Natural killer cell (primary cell): ENCODE measurements around the gene PLEKHA1. TPM values are rescaled to one million over a fixed set of nuclear protein-coding genes. Genes with fewer than 3 reads are reported as not detected.
A peak's percentile ranks its signal among the peaks of the same experiment; 100 is the strongest.

ENCODE experiments used
- ATAC-seq, 3 donors: fragments of 150-1000 bp in 2 of 3; fragments of 200-7000 bp in 1 of 3; cut with Tn5 transposase; 1 replicate in 1 of 3; 2 replicates in 2 of 3; pipeline ENCODE4 v1.10.0; 2021; ENCODE audit warnings: mild to moderate bottlenecking in 2 of 3, moderate library complexity in 2 of 3
- DNase-seq, 2 donors: peaks; one replicate each; pipeline versions ENCODE4 v3.0.0 to v3.0.0-alpha.2; 2013 to 2021; ENCODE audit warnings: mixed read lengths in 1 of 2
- H3K27ac ChIP-seq: one replicate; pipeline ENCODE4 v1.5.1; 2013; ENCODE audit warnings: mild to moderate bottlenecking, low read length
- H3K27me3 ChIP-seq: one replicate; pipeline ENCODE4 v1.6.1; 2013; ENCODE audit warnings: low read length; ENCODE audit not compliant: control insufficient read depth, insufficient read depth
- H3K36me3 ChIP-seq: one replicate; pipeline ENCODE4 v1.6.1; 2013; ENCODE audit warnings: low read length; ENCODE audit not compliant: control insufficient read depth, insufficient read depth
- H3K4me1 ChIP-seq: one replicate; pipeline ENCODE4 v1.6.1; 2013; ENCODE audit warnings: low read length; ENCODE audit not compliant: control insufficient read depth, insufficient read depth
- H3K4me3 ChIP-seq: one replicate; pipeline ENCODE4 v1.5.1; 2013; ENCODE audit warnings: low read length
- H3K9me3 ChIP-seq: one replicate; pipeline ENCODE4 v1.6.1; 2013; ENCODE audit warnings: low read length; ENCODE audit not compliant: control insufficient read depth, insufficient read depth
- H3K27ac Mint-ChIP-seq, 2 donors: one replicate each; pipeline ENCODE4 v1.8.0; 2022; ENCODE audit warnings: mild to moderate bottlenecking in 2 of 2, mixed read lengths in 2 of 2, moderate library complexity in 1 of 2
- H3K27me3 Mint-ChIP-seq, 2 donors: one replicate each; pipeline ENCODE4 v1.8.0; 2022; ENCODE audit warnings: low read depth in 2 of 2, mixed read lengths in 2 of 2
- H3K36me3 Mint-ChIP-seq: one replicate; pipeline ENCODE4 v1.8.0; 2022; ENCODE audit warnings: mixed read lengths
- H3K4me1 Mint-ChIP-seq, 2 donors: one replicate each; pipeline ENCODE4 v1.8.0; 2022; ENCODE audit warnings: mixed read lengths in 2 of 2
- H3K4me3 Mint-ChIP-seq: one replicate; pipeline ENCODE4 v1.8.0; 2022; ENCODE audit warnings: mild to moderate bottlenecking, moderate library complexity, mixed read lengths
- H3K9me3 Mint-ChIP-seq, 2 donors: one replicate each; pipeline ENCODE4 v1.8.0; 2022; ENCODE audit warnings: mixed read lengths in 2 of 2
- CTCF ChIP-seq: fragments of 200-600 bp; IDR thresholded peaks from one replicate; pipeline ENCODE4 v1.8.0; 2022; ENCODE audit warnings: antibody characterized with exemption
- WGBS: methylation state at CpG from one replicate; pipeline ENCODE4 v1.1.7; 2013; ENCODE audit warnings: missing lambda C conversion rate; ENCODE audit not compliant: insufficient coverage; 5-methylcytosine and 5-hydroxymethylcytosine counted together
- intact Hi-C: fragments of 100-400 bp; cut with micrococcal nuclease; formaldehyde crosslinking; loops from one replicate; pipeline ENCODE4 v1.14.2; 2022
- total RNA-seq, 4 donors: library from RNA; stranded (reverse); fragments of 120-200 nt in 1 of 4; gene quantifications; one replicate each; pipeline versions ENCODE4 v1.2.3 to v1.2.4, GENCODE V29; 2013 to 2022

The PLEKHA1 gene
- total RNA-seq, 3 donors from 2014 or later (not counting 1 experiment from before 2014, with no cell fraction given), result 45.9 to 64.6 (median 56.1) TPM

GRCh38 chr10:122363722-122364463, 10.6 kb upstream of the PLEKHA1 start:
- TF ChIP-seq CTCF, result no peak
- H3K4me1 ChIP-seq, result no peaks in the 10 kb centered on the region
- 90% methylated on average over 6 of the region's 6 CpGs for WGBS
- DNase-seq (no peak), ATAC-seq (no peak)
- no peaks in the 10 kb centered on the region for H3K9me3 ChIP-seq
- no peaks in the 10 kb centered on the region for H3K36me3 ChIP-seq
- intact Hi-C loops, result no loop called here
- Mint-ChIP-seq H3K27ac (no peak overlapping the region), H3K9me3 (no peaks in the 10 kb centered on the region), H3K36me3 (peaks cover under 1% of the 10 kb centered on the region), H3K27me3 (peaks cover 16 to 23% of the 10 kb centered on the region in 2 donors), H3K4me3 (no peak overlapping the region), H3K4me1 (peaks cover 0 to 9% of the 10 kb centered on the region in 2 donors)
- H3K4me3 ChIP-seq, result no peak overlapping the region
- no peaks in the 10 kb centered on the region for H3K27me3 ChIP-seq
- no peak overlapping the region for H3K27ac ChIP-seq

GRCh38 chr10:122368502-122369254, 5.8 kb upstream of the PLEKHA1 start:
- no peak overlapping the region for H3K27ac ChIP-seq
- H3K4me3 ChIP-seq, result no peak overlapping the region
- H3K4me3 Mint-ChIP-seq, result no peak overlapping the region
- no peaks in the 10 kb centered on the region for H3K9me3 ChIP-seq
- no peak for ATAC-seq
- H3K27me3 Mint-ChIP-seq, result peaks cover 28 to 31% of the 10 kb centered on the region in 2 donors
- no peak overlapping the region for H3K27ac Mint-ChIP-seq
- TF ChIP-seq CTCF, result no peak
- H3K36me3 ChIP-seq, result no peaks in the 10 kb centered on the region
- peaks cover 1% of the 10 kb centered on the region for H3K4me1 ChIP-seq
- peaks cover 9 to 14% of the 10 kb centered on the region in 2 donors for H3K4me1 Mint-ChIP-seq
- H3K36me3 Mint-ChIP-seq, result no peaks in the 10 kb centered on the region
- DNase-seq, result no peak
- no peaks in the 10 kb centered on the region for H3K27me3 ChIP-seq
- 84% methylated on average over 13 of the region's 13 CpGs for WGBS
- H3K9me3 Mint-ChIP-seq, result no peaks in the 10 kb centered on the region
- intact Hi-C loops, result no loop called here

- Histone ChIP-seq H3K27me3 (no peaks in the 10 kb centered on the region), H3K9me3 (no peaks in the 10 kb centered on the region), H3K27ac (no peak overlapping the region), H3K4me3 (no peak overlapping the region), H3K4me1 (peaks cover 8% of the 10 kb centered on the region), H3K36me3 (no peaks in the 10 kb centered on the region)
- H3K9me3 Mint-ChIP-seq, result no peaks in the 10 kb centered on the region
- peak overlapping the region; percentile 87 to 98 for H3K27ac Mint-ChIP-seq
- intact Hi-C loops, result no loop called here
- no peak for ATAC-seq
- DNase-seq, result no peak
- WGBS, result 93% methylated on average over 4 of the region's 4 CpGs
- TF ChIP-seq CTCF, result no peak
- H3K4me3 Mint-ChIP-seq, result peak overlapping the region; percentile 91
- no peaks in the 10 kb centered on the region for H3K36me3 Mint-ChIP-seq
- H3K27me3 Mint-ChIP-seq, result peaks cover 14 to 17% of the 10 kb centered on the region in 2 donors
- H3K4me1 Mint-ChIP-seq, result peaks cover 27 to 33% of the 10 kb centered on the region in 2 donors
Measured at GRCh38 chr10:122373108-122373507, 1.4 kb upstream of the PLEKHA1 start.
